Activated CD4-positive, alpha-beta T cell treated with anti-CD3 and anti-CD28 coated beads for 1 hour (primary cell): ENCODE results near the gene ELMO2.

ENCODE experiments used
- DNase-seq: peaks from one replicate; pipeline ENCODE4 v3.0.0-alpha.2; 2020

ELMO2 gene

DNA sequence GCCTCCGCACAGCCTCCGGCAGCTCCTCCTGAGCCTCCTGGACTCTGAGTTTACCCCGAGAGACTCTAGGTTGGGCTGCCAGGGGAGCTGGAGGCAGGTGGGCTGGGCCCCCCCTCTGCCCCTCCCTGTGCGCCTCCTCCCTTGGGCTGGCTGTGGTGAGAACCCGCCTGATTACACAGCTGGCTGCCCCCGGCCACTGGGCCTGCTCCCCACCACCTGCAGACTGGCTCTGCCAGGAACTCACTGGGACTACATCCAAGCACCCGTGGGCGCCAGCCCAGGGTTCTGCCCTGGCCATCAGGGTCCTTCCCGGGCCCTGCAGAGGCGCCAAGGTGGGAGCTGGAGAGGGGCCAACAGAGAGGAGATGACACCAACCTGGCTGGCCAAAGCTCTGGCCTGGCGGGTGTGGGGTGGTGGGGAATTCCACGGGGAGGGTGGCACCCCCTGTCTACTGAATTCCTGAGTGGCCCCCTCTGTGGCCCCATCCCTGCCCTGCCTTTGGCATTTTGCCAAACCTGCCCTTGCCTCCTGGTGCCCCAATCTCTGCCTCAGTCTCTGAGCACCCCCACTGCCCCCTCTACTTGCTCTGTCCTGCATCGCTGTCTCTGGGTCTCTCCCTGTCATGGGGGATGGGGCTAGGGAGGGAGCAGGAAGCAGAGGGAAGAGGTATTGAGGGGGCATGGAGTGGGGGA lies 76.2 kb downstream of the ELMO2 start:
- DNase-seq = no peak

- DNase-seq = no peak
These were observed 78.1 kb downstream of the ELMO2 start for GRCh38 chr20:46328200-46328882.

DNA sequence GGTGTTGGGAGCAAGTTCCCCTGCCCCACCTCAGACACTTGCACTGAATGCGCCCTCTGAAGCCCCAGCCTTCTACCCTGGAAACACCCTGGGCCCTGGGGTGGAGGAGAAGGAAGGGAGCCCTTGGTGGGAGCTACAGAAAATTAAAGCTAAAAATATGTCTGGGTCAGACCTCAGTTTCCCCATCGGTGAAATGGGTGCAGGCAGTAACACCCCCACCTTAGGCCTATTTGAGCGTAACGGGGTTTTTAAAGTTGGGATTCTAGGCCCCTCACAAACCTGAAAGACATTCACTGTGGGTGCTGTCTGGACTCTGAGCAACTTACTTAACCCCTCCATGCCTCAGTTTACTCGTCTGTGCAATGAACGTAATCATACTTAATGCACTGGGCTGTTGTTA lies 78.9 kb downstream of the ELMO2 start:
- no peak for DNase-seq

DNA sequence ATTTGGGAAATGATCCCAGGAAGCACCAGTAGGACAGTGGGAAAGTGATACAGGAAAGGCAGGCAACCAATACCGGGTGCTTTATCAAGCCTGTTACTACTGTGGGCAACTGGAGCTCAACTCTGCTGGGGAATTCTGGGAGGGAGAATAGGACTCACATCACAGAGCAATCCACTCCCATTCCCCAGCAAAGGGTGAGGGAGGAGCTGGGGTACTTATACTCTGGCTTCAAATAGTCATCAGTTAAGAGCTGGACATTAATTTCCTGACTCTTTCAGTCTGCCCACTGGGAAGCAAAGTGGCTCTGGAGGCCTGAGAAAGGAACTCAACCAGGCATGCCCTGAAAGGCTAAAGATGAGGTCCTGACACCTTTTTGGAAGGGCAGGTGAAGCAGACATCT lies 80.6 kb downstream of the ELMO2 start:
- no peak for DNase-seq

GRCh38 chr20:46324960-46325703 lies 81.3 kb downstream of the ELMO2 start:
- DNase-seq = no peak

DNA sequence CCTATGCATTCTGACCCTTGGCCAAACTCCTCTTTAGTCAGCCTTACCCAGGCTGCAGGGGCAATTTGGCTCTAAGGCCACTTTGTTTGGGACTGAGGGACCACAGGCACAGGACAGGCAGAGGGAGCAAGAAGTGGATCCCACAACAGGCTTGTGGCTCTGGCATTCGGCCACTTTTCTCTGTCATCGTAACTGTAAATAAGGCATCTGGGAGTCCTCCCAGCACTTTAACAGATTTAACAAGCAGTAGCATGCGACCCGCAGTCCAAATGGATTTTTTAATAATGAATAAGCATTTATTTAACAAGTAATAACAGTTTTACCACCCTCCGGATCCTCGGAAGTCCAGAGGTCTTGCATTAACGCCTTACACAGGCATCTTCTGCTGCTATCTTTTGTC lies 82.0 kb downstream of the ELMO2 start:
- no peak for DNase-seq

GRCh38 chr20:46323557-46323956 lies 82.9 kb downstream of the ELMO2 start:
- DNase-seq = no peak

- no peak for DNase-seq
These were observed 83.8 kb downstream of the ELMO2 start for GRCh38 chr20:46322641-46323040.

DNA sequence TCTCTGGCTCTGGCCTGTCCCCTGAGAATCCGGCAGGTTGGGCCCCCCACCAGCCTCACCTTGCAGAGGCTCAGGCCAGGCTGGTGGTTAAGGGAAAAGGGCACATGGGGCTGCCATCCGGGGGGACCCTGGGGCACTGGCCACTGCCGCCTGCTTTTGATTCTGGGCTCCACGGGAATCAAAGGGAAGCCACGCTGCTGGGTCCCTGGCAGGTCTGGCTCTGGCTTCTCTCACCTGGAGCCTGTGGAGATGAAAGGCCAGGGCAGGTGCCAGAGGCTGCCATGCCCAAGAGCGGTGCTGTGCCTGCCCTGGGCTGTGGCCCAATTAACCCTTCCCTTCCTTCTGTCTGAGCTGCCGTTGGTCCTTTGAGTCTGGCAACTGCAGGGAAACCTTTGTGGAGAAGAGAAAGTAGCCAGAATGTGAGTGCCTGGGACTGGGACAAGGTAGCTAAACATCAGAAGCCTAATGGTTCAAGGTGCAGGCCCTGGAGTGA lies 88.7 kb downstream of the ELMO2 start:
- DNase-seq = no peak

GRCh38 chr20:46316984-46317684 lies 89.3 kb downstream of the ELMO2 start:
- DNase-seq = no peak
